Activated T-helper 1 cell treated with anti-CD3 and anti-CD28 coated beads, Interleukin-12 subunit alpha, Interleukin-12 subunit beta, Interleukin-2, Interleukin-4 antibody, amounts not matched to agents 30 ng/mL and 10 ng/mL and 1 ng/mL, durations not matched to agents 14 hours and 24 hours and 36 hours (primary cell): Measurements from ENCODE around the gene ARRDC3. TPM values are rescaled to one million over a fixed set of nuclear protein-coding genes. Genes with fewer than 3 reads are reported as not detected.
A peak's percentile ranks its signal among the peaks of the same experiment; 100 is the strongest.

Experiments
- DNase-seq: peaks from one replicate; pipeline ENCODE4 v3.0.0; 2021; ENCODE audit warnings: low spot score
- H3K27ac Mint-ChIP-seq: one replicate; pipeline ENCODE4 v1.8.0; 2021; ENCODE audit warnings: mild to moderate bottlenecking, mixed read lengths
- H3K27me3 Mint-ChIP-seq: one replicate; pipeline ENCODE4 v1.8.0; 2022; ENCODE audit warnings: mild to moderate bottlenecking, moderate library complexity, mixed read lengths; ENCODE audit not compliant: insufficient read depth
- H3K36me3 Mint-ChIP-seq: one replicate; pipeline ENCODE4 v1.8.0; 2021; ENCODE audit warnings: low read depth, mixed read lengths
- H3K4me1 Mint-ChIP-seq: one replicate; pipeline ENCODE4 v1.8.0; 2021; ENCODE audit warnings: low read depth, mixed read lengths
- H3K4me3 Mint-ChIP-seq: one replicate; pipeline ENCODE4 v1.8.0; 2021; ENCODE audit warnings: mild to moderate bottlenecking, moderate library complexity, mixed read lengths
- H3K9me3 Mint-ChIP-seq: one replicate; pipeline ENCODE4 v1.8.0; 2021; ENCODE audit warnings: mixed read lengths
- intact Hi-C: fragments of 100-400 bp; cut with micrococcal nuclease; formaldehyde crosslinking; loops from one replicate; pipeline ENCODE4 v1.15.1; 2024
- total RNA-seq: library from RNA; stranded (reverse); gene quantifications from 2 replicates; pipeline ENCODE4 v1.2.3, GENCODE V29; 2022

The ARRDC3 gene
- total RNA-seq, result 10.5 and 11.5 TPM in 2 replicates

- peak; percentile 96 for DNase-seq
- no peaks in the 10 kb centered on the region for H3K9me3 Mint-ChIP-seq
- H3K4me1 Mint-ChIP-seq, result peaks cover 35% of the 10 kb centered on the region
- peaks cover 3% of the 10 kb centered on the region for H3K27me3 Mint-ChIP-seq
- H3K27ac Mint-ChIP-seq, result peak within 1 kb of the TSS; percentile 100
- intact Hi-C loops, result loop anchor here (1.0 to 2.0 kb wide), 7 partner anchors 50 to 451 kb away; no protein-coding TSS in a partner anchor
- peaks cover 3% of the 10 kb centered on the region for H3K36me3 Mint-ChIP-seq
- H3K4me3 Mint-ChIP-seq, result peak within 1 kb of the TSS; percentile 98
Observed at GRCh38 chr5:91383027-91383955, at the start of gene ARRDC3. Gene ARRDC3, minus strand, starts transcription at chr5:91383317. Its CDS starts 225 bp downstream, at chr5:91383092.

- H3K27me3 Mint-ChIP-seq, result no peaks in the 10 kb centered on the region
- H3K9me3 Mint-ChIP-seq, result peaks cover 5% of the 10 kb centered on the region
- H3K36me3 Mint-ChIP-seq, result no peaks in the 10 kb centered on the region
- no peak for DNase-seq
- H3K4me1 Mint-ChIP-seq, result peaks cover 15% of the 10 kb centered on the region
- no peak overlapping the region for H3K27ac Mint-ChIP-seq
- intact Hi-C loops, result no loop called here
- H3K4me3 Mint-ChIP-seq, result no peak overlapping the region
Observed at GRCh38 chr5:91430949-91431348, 47.8 kb upstream of the ARRDC3 start.

GRCh38 chr5:91424638-91425436 lies 41.7 kb upstream of the ARRDC3 start:
- intact Hi-C loops, result no loop called here
- no peaks in the 10 kb centered on the region for H3K27me3 Mint-ChIP-seq
- no peaks in the 10 kb centered on the region for H3K4me1 Mint-ChIP-seq
- no peak for DNase-seq
- no peak overlapping the region for H3K4me3 Mint-ChIP-seq
- H3K9me3 Mint-ChIP-seq, result peaks cover 5% of the 10 kb centered on the region
- no peaks in the 10 kb centered on the region for H3K36me3 Mint-ChIP-seq
- no peak overlapping the region for H3K27ac Mint-ChIP-seq

DNA sequence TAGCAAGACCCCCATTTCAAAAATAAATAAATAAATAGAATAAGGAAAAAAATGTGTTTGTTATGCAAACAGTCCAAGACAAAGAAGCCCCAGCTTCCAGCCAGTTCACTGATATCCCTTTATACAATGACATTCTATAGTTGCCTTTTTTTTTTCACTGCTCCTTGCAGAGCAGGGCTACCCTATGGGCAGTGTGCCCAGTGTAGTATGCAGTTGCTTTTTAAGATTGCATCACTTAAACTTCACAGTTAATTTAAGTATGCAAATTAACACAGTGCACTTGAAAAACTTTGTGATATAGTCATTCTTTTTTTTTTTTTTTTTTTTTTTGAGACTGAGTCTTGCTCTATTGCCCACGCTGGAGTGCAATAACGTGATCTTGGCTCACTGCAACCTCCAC lies 40.8 kb upstream of the ARRDC3 start:
- Mint-ChIP-seq H3K4me1 (no peaks in the 10 kb centered on the region), H3K9me3 (peaks cover 5% of the 10 kb centered on the region)
- DNase-seq, result no peak

DNA sequence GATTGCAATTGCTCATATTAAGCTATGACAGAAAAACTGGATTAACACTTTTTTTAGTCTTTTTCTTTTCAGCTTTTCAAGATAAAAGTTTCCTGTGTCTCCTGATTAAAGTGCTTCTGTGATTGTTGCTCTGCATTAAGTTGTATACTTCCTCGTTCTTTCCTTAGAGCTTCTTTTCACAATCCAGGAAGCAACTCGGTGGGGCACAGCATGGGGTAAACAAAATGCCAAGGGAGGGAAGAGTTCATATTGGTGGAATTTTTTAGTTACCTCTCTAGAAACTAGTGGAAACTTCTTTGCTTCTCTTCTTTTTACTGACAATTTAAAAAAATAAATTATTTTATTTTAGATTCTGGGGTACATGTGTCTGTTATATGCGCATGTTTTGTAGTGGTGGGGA lies 37.8 kb upstream of the ARRDC3 start:
- no peaks in the 10 kb centered on the region for H3K36me3 Mint-ChIP-seq
- intact Hi-C loops, result no loop called here
- H3K27me3 Mint-ChIP-seq, result no peaks in the 10 kb centered on the region
- peaks cover 4% of the 10 kb centered on the region for H3K4me1 Mint-ChIP-seq
- no peak for DNase-seq
- H3K9me3 Mint-ChIP-seq, result no peaks in the 10 kb centered on the region
- no peak overlapping the region for H3K4me3 Mint-ChIP-seq
- no peak overlapping the region for H3K27ac Mint-ChIP-seq

More for the DNA sequence above, 40.8 kb upstream of the ARRDC3 start:
- Mint-ChIP-seq H3K4me3 (no peak overlapping the region), H3K27me3 (no peaks in the 10 kb centered on the region), H3K36me3 (no peaks in the 10 kb centered on the region), H3K27ac (no peak overlapping the region)
- intact Hi-C loops, result no loop called here

GRCh38 chr5:91419571-91420537 lies 36.7 kb upstream of the ARRDC3 start:
- no peaks in the 10 kb centered on the region for H3K9me3 Mint-ChIP-seq
- H3K36me3 Mint-ChIP-seq, result no peaks in the 10 kb centered on the region
- H3K4me1 Mint-ChIP-seq, result peaks cover 4% of the 10 kb centered on the region
- DNase-seq, result peak; percentile 40
- H3K27me3 Mint-ChIP-seq, result peaks cover under 1% of the 10 kb centered on the region
- no peak overlapping the region for H3K27ac Mint-ChIP-seq
- H3K4me3 Mint-ChIP-seq, result no peak overlapping the region
- intact Hi-C loops, result loop anchor here (1.0 to 2.0 kb wide), 7 partner anchors 35 to 618 kb away; no protein-coding TSS in a partner anchor

- H3K4me3 Mint-ChIP-seq, result no peak overlapping the region
- H3K4me1 Mint-ChIP-seq, result peaks cover 4% of the 10 kb centered on the region
- H3K27me3 Mint-ChIP-seq, result peaks cover 4% of the 10 kb centered on the region
- DNase-seq, result no peak
- H3K9me3 Mint-ChIP-seq, result no peaks in the 10 kb centered on the region
- intact Hi-C loops, result loop anchor here (1.0 to 2.0 kb wide), 7 partner anchors 34 to 617 kb away; no protein-coding TSS in a partner anchor
- H3K36me3 Mint-ChIP-seq, result no peaks in the 10 kb centered on the region
- H3K27ac Mint-ChIP-seq, result no peak overlapping the region
Observed at GRCh38 chr5:91419136-91419535, 36.0 kb upstream of the ARRDC3 start.

DNA sequence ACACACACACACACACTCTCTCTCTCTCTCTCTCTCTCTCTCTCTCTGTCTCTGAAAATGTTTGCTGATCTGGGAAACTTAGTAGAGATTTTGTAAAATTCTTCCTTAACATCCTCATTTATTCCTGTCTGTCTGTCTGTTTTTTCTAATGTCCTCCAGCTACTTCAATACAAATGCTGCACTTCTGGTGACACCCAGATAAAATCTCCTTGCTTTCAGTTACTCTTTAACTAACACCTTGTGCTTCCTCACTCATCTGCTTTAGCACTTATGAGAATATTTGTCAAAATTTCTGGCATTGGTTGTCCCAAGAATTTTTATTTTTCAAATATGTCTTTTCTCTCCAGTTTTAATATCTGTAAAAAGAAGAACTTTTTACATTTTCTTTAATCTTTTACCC lies 35.0 kb upstream of the ARRDC3 start:
- Mint-ChIP-seq H3K27me3 (peaks cover 7% of the 10 kb centered on the region), H3K27ac (no peak overlapping the region), H3K36me3 (no peaks in the 10 kb centered on the region), H3K4me3 (no peak overlapping the region), H3K9me3 (no peaks in the 10 kb centered on the region), H3K4me1 (peaks cover 4% of the 10 kb centered on the region)
- intact Hi-C loops, result loop anchor here (2.0 kb wide), 1 partner anchor 199 kb away; no protein-coding TSS in a partner anchor
- no peak for DNase-seq

GRCh38 chr5:91417219-91417618 lies 34.1 kb upstream of the ARRDC3 start:
- Mint-ChIP-seq H3K4me1 (peaks cover 4% of the 10 kb centered on the region), H3K9me3 (no peaks in the 10 kb centered on the region), H3K36me3 (no peaks in the 10 kb centered on the region), H3K27ac (no peak overlapping the region), H3K27me3 (peaks cover 13% of the 10 kb centered on the region), H3K4me3 (no peak overlapping the region)
- intact Hi-C loops, result no loop called here
- DNase-seq, result no peak

- Mint-ChIP-seq H3K4me3 (no peak overlapping the region), H3K27me3 (peaks cover 13% of the 10 kb centered on the region), H3K36me3 (no peaks in the 10 kb centered on the region), H3K4me1 (peaks cover 4% of the 10 kb centered on the region), H3K27ac (no peak overlapping the region), H3K9me3 (no peaks in the 10 kb centered on the region)
- no peak for DNase-seq
- intact Hi-C loops, result no loop called here
Observed at GRCh38 chr5:91416491-91416890, 33.4 kb upstream of the ARRDC3 start.

GRCh38 chr5:91409304-91409703 lies 26.2 kb upstream of the ARRDC3 start:
- no peak overlapping the region for H3K4me3 Mint-ChIP-seq
- intact Hi-C loops, result no loop called here
- H3K9me3 Mint-ChIP-seq, result no peaks in the 10 kb centered on the region
- H3K27ac Mint-ChIP-seq, result no peak overlapping the region
- H3K36me3 Mint-ChIP-seq, result no peaks in the 10 kb centered on the region
- peaks cover 9% of the 10 kb centered on the region for H3K27me3 Mint-ChIP-seq
- DNase-seq, result no peak
- no peaks in the 10 kb centered on the region for H3K4me1 Mint-ChIP-seq

DNA sequence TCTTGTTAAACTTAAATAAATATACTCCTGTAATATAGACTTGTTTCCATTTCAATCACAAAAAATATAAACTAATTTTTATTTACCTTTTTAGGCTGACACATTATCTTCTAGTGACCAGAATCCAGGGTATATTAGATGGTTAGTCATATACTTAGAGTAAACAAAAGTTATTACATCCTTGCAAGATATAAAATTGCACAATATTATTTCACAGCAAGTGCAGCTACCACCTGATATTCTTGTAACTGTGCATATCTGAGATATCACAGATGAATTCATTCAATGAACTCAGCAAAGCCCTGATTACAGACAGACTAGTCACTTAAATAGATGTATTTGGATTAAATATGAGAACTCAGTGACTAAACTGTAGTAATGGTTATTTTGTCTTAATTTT lies 25.6 kb upstream of the ARRDC3 start:
- peaks cover 9% of the 10 kb centered on the region for H3K27me3 Mint-ChIP-seq
- DNase-seq, result no peak
- H3K27ac Mint-ChIP-seq, result no peak overlapping the region
- intact Hi-C loops, result no loop called here
- H3K4me3 Mint-ChIP-seq, result no peak overlapping the region
- no peaks in the 10 kb centered on the region for H3K4me1 Mint-ChIP-seq
- H3K9me3 Mint-ChIP-seq, result no peaks in the 10 kb centered on the region
- no peaks in the 10 kb centered on the region for H3K36me3 Mint-ChIP-seq
